ENCODE data around the gene BAIAP3. TPM values are rescaled to one million over a fixed set of nuclear protein-coding genes. Genes with fewer than 3 reads are reported as not detected.

BAIAP3 gene
- total RNA-seq, 4 donors from 2014 or later: 0.59 to 5.5 (median 3.5) TPM

- H3K4me1 ChIP-seq: peaks cover 0 to 9% of the 10 kb centered on the region in 2 donors
- TF ChIP-seq POLR2A (IDR thresholded peaks at IDR 0.05): no peak
- TF ChIP-seq CTCF (IDR thresholded peaks at IDR 0.05): no peak
- H3K27ac ChIP-seq: no peak overlapping the region
- H3K9me3 ChIP-seq: peaks cover 0 to 4% of the 10 kb centered on the region in 2 donors
- H3K36me3 ChIP-seq: no peaks in the 10 kb centered on the region
- peak in 1 of 2 donors; percentile 61 for DNase-seq
- intact Hi-C loops (cut with DNase I; ENCODE audit: low total_unique reads): no loop called here
- H3K27me3 ChIP-seq: peaks cover 8 to 15% of the 10 kb centered on the region in 2 donors
- peak overlapping the region in 1 of 2 donors; percentile 9 for H3K4me3 ChIP-seq
Observed at GRCh38 chr16:1331712-1332617, 1.5 kb upstream of the BAIAP3 start.

- no peak for DNase-seq
- Histone ChIP-seq H3K27ac (no peak overlapping the region), H3K9me3 (peaks cover 0 to 4% of the 10 kb centered on the region in 2 donors), H3K36me3 (no peaks in the 10 kb centered on the region), H3K4me1 (peaks cover 0 to 9% of the 10 kb centered on the region in 2 donors), H3K4me3 (peak overlapping the region in 1 of 2 donors; percentile 9), H3K27me3 (peaks cover 8 to 15% of the 10 kb centered on the region in 2 donors)
- intact Hi-C loops (cut with DNase I; ENCODE audit: low total_unique reads): no loop called here
- TF ChIP-seq CTCF (IDR thresholded peaks at IDR 0.05) (no peak), POLR2A (IDR thresholded peaks at IDR 0.05) (no peak)
Observed at GRCh38 chr16:1332618-1333148, 762 bp upstream of the BAIAP3 start.

GRCh38 chr16:1333854-1334700 is 632 bp downstream of the BAIAP3 start:
- Histone ChIP-seq H3K9me3 (peaks cover 0 to 4% of the 10 kb centered on the region in 2 donors), H3K27ac (no peak overlapping the region), H3K27me3 (peaks cover 8 to 15% of the 10 kb centered on the region in 2 donors), H3K36me3 (no peaks in the 10 kb centered on the region), H3K4me1 (peaks cover 0 to 9% of the 10 kb centered on the region in 2 donors), H3K4me3 (no peak overlapping the region)
- intact Hi-C loops (cut with DNase I; ENCODE audit: low total_unique reads): no loop called here
- no peak for DNase-seq
- TF ChIP-seq CTCF (IDR thresholded peaks at IDR 0.05) (no peak), POLR2A (IDR thresholded peaks at IDR 0.05) (no peak)

- H3K4me3 ChIP-seq: no peak overlapping the region
- no peak for DNase-seq
- H3K4me1 ChIP-seq: peaks cover 0 to 9% of the 10 kb centered on the region in 2 donors
- no peak overlapping the region for H3K27ac ChIP-seq
- H3K36me3 ChIP-seq: no peaks in the 10 kb centered on the region
- H3K27me3 ChIP-seq: peaks cover 8 to 15% of the 10 kb centered on the region in 2 donors
- intact Hi-C loops (cut with DNase I; ENCODE audit: low total_unique reads): no loop called here
- TF ChIP-seq POLR2A (IDR thresholded peaks at IDR 0.05) (no peak), CTCF (IDR thresholded peaks at IDR 0.05) (no peak)
- H3K9me3 ChIP-seq: peaks cover 0 to 4% of the 10 kb centered on the region in 2 donors
Observed at GRCh38 chr16:1334739-1335138, 1.3 kb downstream of the BAIAP3 start.
